HCT116 (cell line): Measurements from ENCODE around the gene RAB36. TPM values are rescaled to one million over a fixed set of nuclear protein-coding genes. Genes with fewer than 3 reads are reported as not detected.

ENCODE experiments used
- ATAC-seq: fragments of 200-7000 bp; cut with Tn5 transposase; 2 replicates; pipeline ENCODE4 v1.9.1; 2020; ENCODE audit warnings: mild to moderate bottlenecking, moderate library complexity
- BruUV-seq: library from RNA; stranded (reverse); fragments of 400-500 nt; replicated peaks from 2 replicates; lab custom pipeline; 2021; lab: Mats Ljungman, UMichigan
- CTCF ChIA-PET: fragments of 300-600 bp; sonication (Branson Sonifier 250); formaldehyde crosslinking; loops from one replicate; lab custom pipeline; 2021; ENCODE audit warnings: antibody characterized with exemption; lab: Charles Lee
- POLR2A ChIA-PET: fragments of 300-600, 350-600 bp; sonication (Branson Sonifier 250); formaldehyde crosslinking; loops from one replicate; lab custom pipeline; 2021; ENCODE audit warnings: antibody characterized with exemption; lab: Charles Lee
- RAD21 ChIA-PET, 2 experiments: fragments of 300-600 bp; sonication (Branson Sonifier 250); formaldehyde crosslinking; loops; one replicate each; lab custom pipeline; 2023; ENCODE audit warnings: low total read pairs in 2 of 2; ENCODE audit not compliant: uncharacterized antibody in 2 of 2, unreplicated experiment in 2 of 2, low non-redundant PET in 1 of 2; lab: Charles Lee
- DNase-seq: peaks from one replicate; pipeline ENCODE4 v3.0.0-alpha.2; 2010; ENCODE audit warnings: low read depth, low spot score
- H2AFZ ChIP-seq: fragments of 200-600 bp; shearing (Covaris generic), sonication (generic); 2 replicates; pipeline ENCODE4 v1.6.1; 2017; ENCODE audit warnings: low read depth, mixed run types, mixed read lengths, antibody characterized with exemption, low read length; ENCODE audit not compliant: poor library complexity, severe bottlenecking
- H3K27ac ChIP-seq: 2 replicates; pipeline ENCODE4 v1.5.1; 2012; ENCODE audit warnings: low read depth, low read length
- H3K27me3 ChIP-seq: fragments of 200-600 bp; sonication (generic); 2 replicates; pipeline ENCODE4 v1.6.1; 2016; ENCODE audit warnings: mixed run types, low read length, mixed read lengths; ENCODE audit not compliant: insufficient read depth
- H3K36me3 ChIP-seq, 2 experiments: fragments of 200-500 bp in 1 of 2; fragments of 200-600 bp in 1 of 2; sonication (Bioruptor generic) in 1 of 2; sonication (generic) in 1 of 2; 2 replicates each; pipeline versions ENCODE4 v1.5.1 to v1.6.1; 2014 to 2016; ENCODE audit warnings: low read length in 2 of 2, inconsistent platforms in 1 of 2, mixed read lengths in 1 of 2, mixed run types in 1 of 2; ENCODE audit not compliant: insufficient read depth in 2 of 2, control insufficient read depth in 1 of 2
- H3K4me1 ChIP-seq, 2 experiments: fragments of 200-600 bp in 1 of 2; sonication (generic) in 1 of 2; 2 replicates each; pipeline versions ENCODE4 v1.5.1 to v1.6.1; 2012 to 2017; ENCODE audit warnings: low read length in 2 of 2, inconsistent platforms in 1 of 2, mild to moderate bottlenecking in 1 of 2, mixed read lengths in 1 of 2, mixed run types in 1 of 2, moderate library complexity in 1 of 2; ENCODE audit not compliant: insufficient read depth in 2 of 2, control insufficient read depth in 1 of 2
- H3K4me2 ChIP-seq: fragments of 200-600 bp; sonication (generic); 2 replicates; pipeline ENCODE4 v1.6.1; 2017; ENCODE audit warnings: mixed run types, low read length, mixed read lengths
- H3K4me3 ChIP-seq, 2 experiments: fragments of 200-600 bp in 1 of 2; sonication (generic) in 1 of 2; replicated peaks in 1 of 2; 2 replicates each; pipeline ENCODE4 v1.5.1; 2011 to 2016; ENCODE audit warnings: low read length in 2 of 2, control low read depth in 1 of 2, low read depth in 1 of 2, mild to moderate bottlenecking in 1 of 2, mixed read lengths in 1 of 2, mixed run types in 1 of 2
- H3K79me2 ChIP-seq: fragments of 200-600 bp; sonication (generic); 2 replicates; pipeline ENCODE4 v1.6.1; 2017; ENCODE audit warnings: mild to moderate bottlenecking, mixed run types, low read length, moderate library complexity, mixed read lengths; ENCODE audit not compliant: insufficient read depth
- H3K9ac ChIP-seq: fragments of 200-600 bp; sonication (generic); 2 replicates; pipeline ENCODE4 v1.6.1; 2016; ENCODE audit warnings: low read length, mixed read lengths
- H3K9me2 ChIP-seq: fragments of 200-600 bp; sonication (generic), shearing (Covaris generic); 2 replicates; pipeline ENCODE4 v1.6.1; 2017; ENCODE audit warnings: mixed run types, mild to moderate bottlenecking, moderate library complexity; ENCODE audit not compliant: insufficient read depth
- H3K9me3 ChIP-seq, 2 experiments: fragments of 200-500 bp in 1 of 2; fragments of 200-600 bp in 1 of 2; sonication (Bioruptor generic) in 1 of 2; sonication (generic) in 1 of 2; 2 replicates each; pipeline ENCODE4 v1.6.1; 2014 to 2017; ENCODE audit warnings: low read length in 2 of 2, mixed read lengths in 2 of 2, inconsistent platforms in 1 of 2, low read depth in 1 of 2, mild to moderate bottlenecking in 1 of 2, mixed run types in 1 of 2, moderate library complexity in 1 of 2; ENCODE audit not compliant: control insufficient read depth in 1 of 2, insufficient read depth in 1 of 2
- H4K20me1 ChIP-seq: fragments of 200-600 bp; sonication (generic), shearing (Covaris generic); 2 replicates; pipeline ENCODE4 v1.6.1; 2017; ENCODE audit warnings: mixed run types, mild to moderate bottlenecking, moderate library complexity; ENCODE audit not compliant: insufficient read depth
- CBX3 ChIP-seq: IDR thresholded peaks from 2 replicates; pipeline ENCODE4 v1.6.1; 2012; ENCODE audit warnings: low read depth
- CEBPB ChIP-seq: IDR thresholded peaks from 2 replicates; pipeline ENCODE4 v1.6.1; 2012; ENCODE audit warnings: low read depth
- CTCF ChIP-seq, 3 experiments: fragments of 200-600 bp in 1 of 3; sonication (generic) in 1 of 3; IDR thresholded peaks in 2 of 3; conservative IDR thresholded peaks in 1 of 3; 2 replicates each; pipeline ENCODE4 v1.5.1; 2012 to 2017; ENCODE audit warnings: low read depth in 2 of 3, low read length in 2 of 3, antibody characterized with exemption in 1 of 3, borderline replicate concordance in 1 of 3, control low read depth in 1 of 3, mild to moderate bottlenecking in 1 of 3, mixed read lengths in 1 of 3, mixed run types in 1 of 3, moderate library complexity in 1 of 3; ENCODE audit not compliant: insufficient read depth in 1 of 3
- EGR1 ChIP-seq: IDR thresholded peaks from 2 replicates; pipeline ENCODE4 v1.6.1; 2012; ENCODE audit warnings: low read depth
- FOSL1 ChIP-seq: IDR thresholded peaks from 2 replicates; pipeline ENCODE4 v1.6.1; 2012; ENCODE audit warnings: low read depth
- POLR2A ChIP-seq: IDR thresholded peaks from 2 replicates; pipeline ENCODE4 v1.7.0; 2011; ENCODE audit warnings: borderline replicate concordance; ENCODE audit not compliant: insufficient read depth, insufficient read length; ENCODE audit errors: extremely low read depth
- POLR2AphosphoS5 ChIP-seq: IDR thresholded peaks from 2 replicates; pipeline ENCODE4 v1.6.1; 2011; ENCODE audit warnings: mild to moderate bottlenecking, low read depth, low read length, moderate library complexity
- REST ChIP-seq: IDR thresholded peaks from 2 replicates; pipeline ENCODE4 v1.6.1; 2012; ENCODE audit warnings: low read depth
- SIN3A ChIP-seq: IDR thresholded peaks from 2 replicates; pipeline ENCODE4 v1.6.1; 2012; ENCODE audit warnings: low read depth
- YY1 ChIP-seq: IDR thresholded peaks from 2 replicates; pipeline ENCODE4 v1.6.1; 2011; ENCODE audit warnings: low read length, low read depth, moderate library complexity, mild to moderate bottlenecking; ENCODE audit not compliant: insufficient replicate concordance; ENCODE audit errors: extremely low read depth
- ZFX ChIP-seq: fragments of 450-650 bp; IDR thresholded peaks from 2 replicates; pipeline ENCODE4 v1.6.1; 2017
- ZNF274 ChIP-seq: fragments of 200-500 bp; sonication (Bioruptor generic); IDR thresholded peaks from 2 replicates; pipeline ENCODE4 v1.6.1; 2014; ENCODE audit warnings: mild to moderate bottlenecking, low read depth, low read length, inconsistent platforms
- intact Hi-C: fragments of 100-400 bp; cut with micrococcal nuclease; formaldehyde crosslinking; loops from 2 replicates; pipeline ENCODE4 v1.10.0; 2022
- total RNA-seq: library from RNA; stranded (reverse); gene quantifications from one replicate; pipeline ENCODE4 v1.2.1, GENCODE V29; 2021; ENCODE audit not compliant: unreplicated experiment

Gene RAB36
- total RNA-seq, 1 experiment from 2014 or later, result 6.1 TPM

- RAD21 ChIA-PET, result no interaction called here
- Histone ChIP-seq H4K20me1 (no peaks in the 10 kb centered on the region), H3K4me2 (no peak overlapping the region), H3K9ac (no peak overlapping the region), H3K79me2 (no peaks in the 10 kb centered on the region), H3K36me3 (no peaks in the 10 kb centered on the region), H3K4me3 (no peak overlapping the region), H2AFZ (no peak overlapping the region), H3K4me1 (peaks cover 0 to 6% of the 10 kb centered on the region in 2 experiments; a peak in 1 of 4 replicates), H3K9me2 (no peaks in the 10 kb centered on the region), H3K9me3 (no peaks in the 10 kb centered on the region), H3K27ac (no peak overlapping the region), H3K27me3 (no peaks in the 10 kb centered on the region)
- CTCF ChIA-PET, result no interaction called here
- no peak for DNase-seq
- intact Hi-C loops, result no loop called here
- BruUV-seq, result no TSS peak
- ATAC-seq, result no peak
- POLR2A ChIA-PET, result no interaction called here
- TF ChIP-seq CTCF (IDR thresholded peaks at IDR 0.05 in 2 of 3, conservative IDR thresholded peaks at IDR 0.05 in 1 of 3; ENCODE audit: borderline replicate concordance in 1 of 3, insufficient read depth in 1 of 3, low read depth in 2 of 3, low read length in 2 of 3), result no peak
- TF ChIP-seq POLR2AphosphoS5, result no peak
- no peak for TF ChIP-seq CBX3
Observed at GRCh38 chr22:23106344-23106743, 38.9 kb upstream of the RAB36 start.

GRCh38 chr22:23106906-23107367 lies 38.3 kb upstream of the RAB36 start:
- DNase-seq (no peak), ATAC-seq (no peak)
- ChIA-PET CTCF (no interaction called here), RAD21 (no interaction called here), POLR2A (no interaction called here)
- no peak overlapping the region for H3K27ac ChIP-seq
- H3K4me2 ChIP-seq, result no peak overlapping the region
- no peaks in the 10 kb centered on the region for H3K79me2 ChIP-seq
- H3K4me3 ChIP-seq, result no peak overlapping the region
- no peak overlapping the region for H3K9ac ChIP-seq
- no peaks in the 10 kb centered on the region for H3K27me3 ChIP-seq
- no TSS peak for BruUV-seq
- H2AFZ ChIP-seq, result no peak overlapping the region
- no peaks in the 10 kb centered on the region for H4K20me1 ChIP-seq
- peaks cover 0 to 6% of the 10 kb centered on the region in 2 experiments; a peak in 1 of 4 replicates for H3K4me1 ChIP-seq
- no peaks in the 10 kb centered on the region for H3K9me2 ChIP-seq
- intact Hi-C loops, result no loop called here
- H3K36me3 ChIP-seq, result no peaks in the 10 kb centered on the region
- H3K9me3 ChIP-seq, result no peaks in the 10 kb centered on the region
- no peak for TF ChIP-seq SIN3A
- no peak for TF ChIP-seq ZFX
- no peak for TF ChIP-seq EGR1
- TF ChIP-seq CEBPB, result no peak
- no peak for TF ChIP-seq FOSL1
- TF ChIP-seq CTCF (IDR thresholded peaks at IDR 0.05 in 2 of 3, conservative IDR thresholded peaks at IDR 0.05 in 1 of 3; ENCODE audit: borderline replicate concordance in 1 of 3, insufficient read depth in 1 of 3, low read depth in 2 of 3, low read length in 2 of 3), result no peak
- TF ChIP-seq ZNF274, result no peak
- no peak for TF ChIP-seq POLR2AphosphoS5
- TF ChIP-seq REST, result no peak
- TF ChIP-seq POLR2A, result no peak
- TF ChIP-seq CBX3, result no peak
- TF ChIP-seq YY1, result no peak
